Naive thymus-derived CD8-positive, alpha-beta T cell (primary cell): ENCODE measurements around the gene P3H3. TPM values are rescaled to one million over a fixed set of nuclear protein-coding genes. Genes with fewer than 3 reads are reported as not detected.

Experiments used
- ATAC-seq, 2 donors: fragments of 150-1000 bp; cut with Tn5 transposase in 1 of 2; sonication (Bioruptor Pico), chemical (Tn5 transposase) in 1 of 2; 1 replicate in 1 of 2; 2 replicates in 1 of 2; pipeline ENCODE4 v1.10.0; 2021; ENCODE audit warnings: mild to moderate bottlenecking in 2 of 2, moderate library complexity in 2 of 2
- POLR2A ChIA-PET: fragments of 350-600 bp; sonication (Branson Sonifier 250); formaldehyde crosslinking; loops from one replicate; lab custom pipeline; 2021; ENCODE audit warnings: antibody characterized with exemption; lab: Charles Lee
- DNase-seq, 10 donors: peaks; one replicate each; pipeline versions ENCODE4 v3.0.0 to v3.0.0-alpha.2; 2020 to 2022
- H3K27ac Mint-ChIP-seq, 10 donors: one replicate each; pipeline ENCODE4 v1.8.0; 2020 to 2022; ENCODE audit warnings: mild to moderate bottlenecking in 10 of 10, mixed read lengths in 10 of 10, moderate library complexity in 4 of 10, inconsistent platforms in 1 of 10
- H3K27me3 Mint-ChIP-seq, 5 donors: one replicate each; pipeline ENCODE4 v1.8.0; 2021 to 2022; ENCODE audit warnings: mixed read lengths in 5 of 5
- H3K36me3 Mint-ChIP-seq, 3 donors: one replicate each; pipeline ENCODE4 v1.8.0; 2020 to 2022; ENCODE audit warnings: mixed read lengths in 3 of 3, mild to moderate bottlenecking in 2 of 3, inconsistent platforms in 1 of 3
- H3K4me1 Mint-ChIP-seq, 4 donors: one replicate each; pipeline ENCODE4 v1.8.0; 2021 to 2022; ENCODE audit warnings: mixed read lengths in 4 of 4
- H3K4me3 Mint-ChIP-seq, 10 donors: one replicate each; pipeline ENCODE4 v1.8.0; 2020 to 2022; ENCODE audit warnings: mild to moderate bottlenecking in 10 of 10, mixed read lengths in 10 of 10, moderate library complexity in 6 of 10, inconsistent platforms in 1 of 10
- H3K9me3 Mint-ChIP-seq, 9 donors: one replicate each; pipeline ENCODE4 v1.8.0; 2020 to 2022; ENCODE audit warnings: mixed read lengths in 9 of 9, mild to moderate bottlenecking in 3 of 9, inconsistent platforms in 1 of 9, moderate library complexity in 1 of 9
- polyA plus RNA-seq, 3 donors: library from polyadenylated mRNA; unstranded; fragments of 300-500 nt; fragmentation: Illumina TruSeq; gene quantifications; one replicate each; pipeline ENCODE4 v1.2.3, GENCODE V29; 2021
- total RNA-seq, 8 experiments: library from RNA in 2 of 8; stranded (reverse) in 2 of 8; gene quantifications; one replicate each; pipeline ENCODE4 v1.2.3 and lab custom pipeline; 2021 to 2026

The P3H3 gene
- total and polyA plus RNA-seq, 5 experiments from 2014 or later: 0.42 to 9.7 (median 0.73) TPM

GRCh38 chr12:6829536-6830220 lies 1.5 kb downstream of the P3H3 start:
- Mint-ChIP-seq H3K9me3 (no peaks in the 10 kb centered on the region), H3K36me3 (peaks cover 0 to 6% (median 0%) of the 10 kb centered on the region in 3 donors), H3K4me3 (peak overlapping the region; percentile 82 to 95 (median 89)), H3K4me1 (peaks cover 15 to 31% (median 19%) of the 10 kb centered on the region in 4 donors), H3K27ac (peak overlapping the region in 6 of 10 donors; percentile 59 to 95 (median 84)), H3K27me3 (peaks cover 13 to 43% (median 33%) of the 10 kb centered on the region in 5 donors)
- DNase-seq (no peak), ATAC-seq (peak in 1 of 2 donors; percentile 4)
- POLR2A ChIA-PET: interaction anchor here (1.2 to 4.1 kb wide), 8 partner anchors 8 to 105 kb away, joined by 3 to 21 read pairs (median 6); partner anchors contain the start of genes CDCA3, COPS7A, MLF2 and SPSB2

GRCh38 chr12:6830286-6830890 lies 2.2 kb downstream of the P3H3 start:
- ATAC-seq (no peak), DNase-seq (no peak)
- Mint-ChIP-seq H3K27ac (peak overlapping the region in 2 of 10 donors; percentile 63 to 86), H3K4me1 (peaks cover 14 to 29% (median 16%) of the 10 kb centered on the region in 4 donors), H3K36me3 (peaks cover 0 to 6% (median 0%) of the 10 kb centered on the region in 3 donors), H3K4me3 (peak overlapping the region in 9 of 10 donors; percentile 11 to 92 (median 82)), H3K27me3 (peaks cover 6 to 35% (median 26%) of the 10 kb centered on the region in 5 donors), H3K9me3 (no peaks in the 10 kb centered on the region)
- POLR2A ChIA-PET: interaction anchor here (1.2 to 4.1 kb wide), 3 partner anchors 12 to 42 kb away, joined by 3 to 21 read pairs (median 10); partner anchors contain the start of genes CDCA3, SPSB2 and USP5

GRCh38 chr12:6830999-6831398 lies 2.8 kb downstream of the P3H3 start:
- POLR2A ChIA-PET: interaction anchor here (4.1 kb wide), 1 partner anchor 22 kb away, joined by 21 read pairs; the partner anchor contains the start of genes CDCA3 and USP5
- Mint-ChIP-seq H3K4me1 (peaks cover 13 to 24% (median 17%) of the 10 kb centered on the region in 4 donors), H3K27me3 (peaks cover 4 to 30% (median 22%) of the 10 kb centered on the region in 5 donors), H3K36me3 (peaks cover 0 to 6% (median 0%) of the 10 kb centered on the region in 3 donors), H3K4me3 (peak overlapping the region in 4 of 10 donors; percentile 15 to 86 (median 34)), H3K27ac (peak overlapping the region in 3 of 10 donors; percentile 45 to 86 (median 63)), H3K9me3 (no peaks in the 10 kb centered on the region)
- ATAC-seq: no peak
- no peak for DNase-seq

- no peak overlapping the region for H3K4me3 Mint-ChIP-seq
- H3K4me1 Mint-ChIP-seq: peaks cover 13 to 24% (median 18%) of the 10 kb centered on the region in 4 donors
- DNase-seq: no peak
- peak overlapping the region in 2 of 10 donors; percentile 45 to 49 for H3K27ac Mint-ChIP-seq
- ATAC-seq: no peak
- H3K9me3 Mint-ChIP-seq: no peaks in the 10 kb centered on the region
- peaks cover 4 to 25% (median 19%) of the 10 kb centered on the region in 5 donors for H3K27me3 Mint-ChIP-seq
- H3K36me3 Mint-ChIP-seq: peaks cover 0 to 6% (median 0%) of the 10 kb centered on the region in 3 donors
- POLR2A ChIA-PET: interaction anchor here (1.1 kb wide), 1 partner anchor 98 kb away, joined by 3 read pairs; no protein-coding TSS in a partner anchor
Observed at GRCh38 chr12:6831450-6831995, 3.3 kb downstream of the P3H3 start.

GRCh38 chr12:6832125-6832524 lies 3.9 kb downstream of the P3H3 start:
- H3K9me3 Mint-ChIP-seq: no peaks in the 10 kb centered on the region
- H3K27ac Mint-ChIP-seq: no peak overlapping the region
- ATAC-seq (no peak), DNase-seq (no peak)
- POLR2A ChIA-PET: interaction anchor here (1.1 kb wide), 1 partner anchor 98 kb away, joined by 3 read pairs; no protein-coding TSS in a partner anchor
- peaks cover 13 to 22% (median 18%) of the 10 kb centered on the region in 4 donors for H3K4me1 Mint-ChIP-seq
- peak overlapping the region in 1 of 10 donors; percentile 14 for H3K4me3 Mint-ChIP-seq
- peaks cover 4 to 20% (median 14%) of the 10 kb centered on the region in 5 donors for H3K27me3 Mint-ChIP-seq
- H3K36me3 Mint-ChIP-seq: peaks cover 0 to 6% (median 0%) of the 10 kb centered on the region in 3 donors

- Mint-ChIP-seq H3K27me3 (peaks cover 0 to 13% (median 4%) of the 10 kb centered on the region in 5 donors), H3K4me3 (no peak overlapping the region), H3K27ac (no peak overlapping the region), H3K9me3 (no peaks in the 10 kb centered on the region), H3K36me3 (peaks cover 0 to 6% (median 0%) of the 10 kb centered on the region in 3 donors), H3K4me1 (peaks cover 9 to 12% (median 10%) of the 10 kb centered on the region in 4 donors)
- ATAC-seq (no peak), DNase-seq (no peak)
- POLR2A ChIA-PET: interaction anchor here (0.6 kb wide), 2 partner anchors 52 to 139 kb away, joined by 3 to 6 read pairs; no protein-coding TSS in a partner anchor
Observed at GRCh38 chr12:6833189-6833890, 5.1 kb downstream of the P3H3 start.

GRCh38 chr12:6834254-6834653 lies 6.0 kb downstream of the P3H3 start:
- DNase-seq (no peak), ATAC-seq (no peak)
- no peak overlapping the region for H3K4me3 Mint-ChIP-seq
- no peaks in the 10 kb centered on the region for H3K9me3 Mint-ChIP-seq
- H3K27me3 Mint-ChIP-seq: peaks cover 0 to 10% (median 0%) of the 10 kb centered on the region in 5 donors
- H3K27ac Mint-ChIP-seq: peak overlapping the region in 2 of 10 donors; percentile 12 to 41
- H3K4me1 Mint-ChIP-seq: peaks cover 4 to 8% (median 6%) of the 10 kb centered on the region in 4 donors
- H3K36me3 Mint-ChIP-seq: peaks cover 0 to 6% (median 0%) of the 10 kb centered on the region in 3 donors
- POLR2A ChIA-PET: interaction anchor here (0.6 to 1.4 kb wide), 3 partner anchors 81 to 203 kb away, joined by 3 to 6 read pairs (median 4); partner anchors contain the start of gene MLF2

GRCh38 chr12:6834873-6835272 lies 6.7 kb downstream of the P3H3 start:
- H3K36me3 Mint-ChIP-seq: peaks cover 0 to 6% (median 0%) of the 10 kb centered on the region in 3 donors
- DNase-seq (no peak), ATAC-seq (no peak)
- peaks cover 0 to 7% (median 4%) of the 10 kb centered on the region in 4 donors for H3K4me1 Mint-ChIP-seq
- H3K4me3 Mint-ChIP-seq: no peak overlapping the region
- POLR2A ChIA-PET: interaction anchor here (0.6 to 1.4 kb wide), 3 partner anchors 81 to 203 kb away, joined by 3 to 6 read pairs (median 4); partner anchors contain the start of gene MLF2
- peaks cover 0 to 9% (median 0%) of the 10 kb centered on the region in 5 donors for H3K27me3 Mint-ChIP-seq
- H3K9me3 Mint-ChIP-seq: no peaks in the 10 kb centered on the region
- peak overlapping the region in 1 of 10 donors; percentile 41 for H3K27ac Mint-ChIP-seq

- Mint-ChIP-seq H3K27me3 (no peaks in the 10 kb centered on the region), H3K9me3 (no peaks in the 10 kb centered on the region), H3K27ac (peak overlapping the region in 1 of 10 donors; percentile 22), H3K4me3 (no peak overlapping the region), H3K4me1 (peaks cover 0 to 5% (median 3%) of the 10 kb centered on the region in 4 donors), H3K36me3 (peaks cover 0 to 2% (median 0%) of the 10 kb centered on the region in 3 donors)
- no peak for DNase-seq
- ATAC-seq: no peak
- POLR2A ChIA-PET: interaction anchor here (0.7 to 1.3 kb wide), 3 partner anchors 8 to 366 kb away, joined by 3 to 4 read pairs (median 3); partner anchors contain the start of genes P3H3 and VAMP1
Observed at GRCh38 chr12:6836851-6837250, 8.6 kb downstream of the P3H3 start.

GRCh38 chr12:6837370-6838060 lies 9.3 kb downstream of the P3H3 start:
- H3K36me3 Mint-ChIP-seq: peaks cover 0 to 2% (median 0%) of the 10 kb centered on the region in 3 donors
- POLR2A ChIA-PET: interaction anchor here (1.3 kb wide), 1 partner anchor 9 kb away, joined by 4 read pairs; the partner anchor contains the start of gene P3H3
- peaks cover 0 to 5% (median 3%) of the 10 kb centered on the region in 4 donors for H3K4me1 Mint-ChIP-seq
- no peak overlapping the region for H3K4me3 Mint-ChIP-seq
- H3K27ac Mint-ChIP-seq: no peak overlapping the region
- H3K9me3 Mint-ChIP-seq: no peaks in the 10 kb centered on the region
- ATAC-seq: no peak
- DNase-seq: no peak
- no peaks in the 10 kb centered on the region for H3K27me3 Mint-ChIP-seq

GRCh38 chr12:6838854-6839253 lies 10.6 kb downstream of the P3H3 start:
- DNase-seq: no peak
- POLR2A ChIA-PET: interaction anchor here (1.2 kb wide), 1 partner anchor 12 kb away, joined by 3 read pairs; the partner anchor contains the start of gene CDCA3
- peaks cover 0 to 2% (median 0%) of the 10 kb centered on the region in 3 donors for H3K36me3 Mint-ChIP-seq
- H3K27ac Mint-ChIP-seq: no peak overlapping the region
- no peaks in the 10 kb centered on the region for H3K9me3 Mint-ChIP-seq
- H3K27me3 Mint-ChIP-seq: no peaks in the 10 kb centered on the region
- ATAC-seq: no peak
- H3K4me1 Mint-ChIP-seq: peaks cover 0 to 5% (median 3%) of the 10 kb centered on the region in 4 donors
- no peak overlapping the region for H3K4me3 Mint-ChIP-seq
